Measurements from ENCODE around the gene DOC2B.

GRCh38 chr17:142876-143784 lies 38.3 kb downstream of the DOC2B start:
- TF ChIP-seq CTCF (IDR thresholded peaks at IDR 0.05) = no peak
- no peak for TF ChIP-seq POLR2A (IDR thresholded peaks at IDR 0.05)
